WTC11 (cell line): Measurements from ENCODE around the gene HOXB3. TPM values are rescaled to one million over a fixed set of nuclear protein-coding genes. Genes with fewer than 3 reads are reported as not detected.

Experiments used
- ATAC-seq: fragments of 200-7000 bp; cut with Tn5 transposase; 2 replicates; pipeline ENCODE4 v1.10.0; 2021; ENCODE audit warnings: mild to moderate bottlenecking, moderate library complexity
- CTCF ChIA-PET: fragments of 300-600 bp; sonication (Branson Sonifier 250); formaldehyde crosslinking; loops from one replicate; lab custom pipeline; 2021; ENCODE audit warnings: antibody characterized with exemption; lab: Charles Lee
- POLR2A ChIA-PET: fragments of 350-600 bp; sonication (Branson Sonifier 250); formaldehyde crosslinking; loops from one replicate; lab custom pipeline; 2021; ENCODE audit warnings: antibody characterized with exemption; lab: Charles Lee
- DNase-seq: peaks from one replicate; pipeline ENCODE4 v3.0.0; 2021; ENCODE audit warnings: low spot score
- H3K27ac Mint-ChIP-seq: 2 replicates; pipeline ENCODE4 v1.8.0; 2021; ENCODE audit warnings: mixed read lengths
- H3K27me3 Mint-ChIP-seq: 2 replicates; pipeline ENCODE4 v1.8.0; 2021; ENCODE audit warnings: low read depth, mild to moderate bottlenecking, moderate library complexity, mixed read lengths
- H3K36me3 Mint-ChIP-seq: 2 replicates; pipeline ENCODE4 v1.8.0; 2021; ENCODE audit warnings: mixed read lengths
- H3K4me1 Mint-ChIP-seq: 2 replicates; pipeline ENCODE4 v1.8.0; 2022; ENCODE audit warnings: mixed read lengths
- H3K4me3 Mint-ChIP-seq: 2 replicates; pipeline ENCODE4 v1.8.0; 2021; ENCODE audit warnings: mild to moderate bottlenecking, moderate library complexity, mixed read lengths
- H3K9me3 Mint-ChIP-seq: 2 replicates; pipeline ENCODE4 v1.8.0; 2021; ENCODE audit warnings: mixed read lengths
- CREB1 ChIP-seq: sonication (generic); formaldehyde crosslinking; IDR thresholded peaks from 2 replicates; pipeline ENCODE4 v1.8.0; 2023; ENCODE audit warnings: mild to moderate bottlenecking, missing genetic modification reagents
- ELF4 ChIP-seq: sonication (generic); formaldehyde crosslinking; IDR thresholded peaks from 2 replicates; pipeline ENCODE4 v1.8.1; 2022; ENCODE audit warnings: low read depth, mild to moderate bottlenecking, moderate library complexity, missing genetic modification reagents
- KAT7 ChIP-seq: sonication (generic); formaldehyde crosslinking; IDR thresholded peaks from 2 replicates; pipeline ENCODE4 v1.8.1; 2023; ENCODE audit warnings: missing genetic modification reagents, mild to moderate bottlenecking, borderline replicate concordance
- NFATC4 ChIP-seq: fragments of 250-450 bp; sonication (Bioruptor Pico); IDR thresholded peaks from 2 replicates; pipeline ENCODE4 v1.9.0; 2021; ENCODE audit warnings: mild to moderate bottlenecking
- NFE2L1 ChIP-seq: sonication (generic); formaldehyde crosslinking; IDR thresholded peaks from 2 replicates; pipeline ENCODE4 v1.8.1; 2023; ENCODE audit warnings: missing genetic modification reagents
- NR2C2 ChIP-seq: sonication (generic); formaldehyde crosslinking; IDR thresholded peaks from 2 replicates; pipeline ENCODE4 v1.8.0; 2022; ENCODE audit warnings: mild to moderate bottlenecking, missing genetic modification reagents
- total RNA-seq: library from RNA; stranded (reverse); gene quantifications from 3 replicates; pipeline ENCODE4 v1.2.3, GENCODE V29; 2021
- TF ChIP-seq, protein P1 (sequence below): sonication (generic); formaldehyde crosslinking; IDR thresholded peaks from 2 replicates; pipeline ENCODE4 v1.8.1; 2023; ENCODE audit warnings: mild to moderate bottlenecking, missing genetic modification reagents, borderline replicate concordance
- TF ChIP-seq, protein P2 (sequence below): sonication (generic); formaldehyde crosslinking; IDR thresholded peaks from 2 replicates; pipeline ENCODE4 v1.8.1; 2022; ENCODE audit warnings: missing genetic modification reagents, borderline replicate concordance
- TF ChIP-seq, protein P3 (sequence below): sonication (generic); formaldehyde crosslinking; IDR thresholded peaks from 2 replicates; pipeline ENCODE4 v1.8.0; 2022; ENCODE audit warnings: missing genetic modification reagents

HOXB3 gene
- total RNA-seq, 1 experiment from 2014 or later: 0.09 TPM

DNA sequence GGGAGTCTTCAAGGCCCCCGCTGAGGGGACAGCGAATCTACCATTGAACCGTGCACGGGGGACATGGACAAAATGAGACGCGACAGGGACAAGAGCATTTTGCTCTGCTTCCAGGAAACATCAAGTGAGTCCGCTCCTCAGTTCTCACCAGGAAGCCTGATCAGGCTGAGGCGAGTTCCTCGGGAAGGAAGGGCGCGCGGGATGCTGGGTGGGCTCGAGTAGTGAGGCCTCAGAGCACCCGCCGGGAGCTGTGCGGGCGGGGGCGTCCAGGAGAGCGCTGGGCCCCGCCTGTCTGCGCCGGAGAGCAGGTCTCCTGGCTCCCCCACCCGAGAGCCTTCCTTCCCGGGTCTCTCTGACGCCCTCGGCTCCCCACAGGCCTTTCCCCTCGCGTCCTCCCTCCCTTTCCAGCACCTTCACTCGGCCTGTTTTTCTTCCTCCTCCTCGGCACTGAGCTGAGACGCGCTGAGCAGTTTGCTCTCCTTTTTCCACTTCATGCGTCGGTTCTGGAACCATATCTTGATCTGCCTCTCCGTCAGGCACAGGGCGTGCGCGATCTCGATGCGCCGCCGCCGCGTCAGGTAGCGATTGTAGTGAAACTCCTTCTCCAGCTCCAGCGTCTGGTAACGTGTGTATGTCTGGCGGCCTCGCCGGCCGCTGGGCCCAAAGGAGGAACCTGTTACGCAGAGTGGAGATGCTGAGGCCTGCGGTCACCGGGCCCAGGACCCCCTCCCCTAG lies 6.1 kb upstream of the HOXB3 start:
- Mint-ChIP-seq H3K36me3 (peaks cover 2% of the 10 kb centered on the region; the same call in 1 of the 2 replicates), H3K4me3 (peak overlapping the region; percentile 59), H3K9me3 (no peaks in the 10 kb centered on the region), H3K27me3 (peaks cover 100% of the 10 kb centered on the region; the same call in 1 of the 2 replicates), H3K27ac (no peak overlapping the region), H3K4me1 (peaks cover 46% of the 10 kb centered on the region)
- CTCF ChIA-PET: interaction anchor here (0.9 to 1.6 kb wide), 3 partner anchors 14 to 40 kb away, joined by 3 to 4 read pairs (median 3); no protein-coding TSS in a partner anchor
- POLR2A ChIA-PET: interaction anchor here (0.6 kb wide), 1 partner anchor 458 kb away, joined by 3 read pairs; no protein-coding TSS in a partner anchor
- ATAC-seq (no peak), DNase-seq (no peak)
- TF ChIP-seq CREB1 (CRISPR knock-in tag) (no peak), ELF4 (CRISPR knock-in tag) (no peak)

DNA sequence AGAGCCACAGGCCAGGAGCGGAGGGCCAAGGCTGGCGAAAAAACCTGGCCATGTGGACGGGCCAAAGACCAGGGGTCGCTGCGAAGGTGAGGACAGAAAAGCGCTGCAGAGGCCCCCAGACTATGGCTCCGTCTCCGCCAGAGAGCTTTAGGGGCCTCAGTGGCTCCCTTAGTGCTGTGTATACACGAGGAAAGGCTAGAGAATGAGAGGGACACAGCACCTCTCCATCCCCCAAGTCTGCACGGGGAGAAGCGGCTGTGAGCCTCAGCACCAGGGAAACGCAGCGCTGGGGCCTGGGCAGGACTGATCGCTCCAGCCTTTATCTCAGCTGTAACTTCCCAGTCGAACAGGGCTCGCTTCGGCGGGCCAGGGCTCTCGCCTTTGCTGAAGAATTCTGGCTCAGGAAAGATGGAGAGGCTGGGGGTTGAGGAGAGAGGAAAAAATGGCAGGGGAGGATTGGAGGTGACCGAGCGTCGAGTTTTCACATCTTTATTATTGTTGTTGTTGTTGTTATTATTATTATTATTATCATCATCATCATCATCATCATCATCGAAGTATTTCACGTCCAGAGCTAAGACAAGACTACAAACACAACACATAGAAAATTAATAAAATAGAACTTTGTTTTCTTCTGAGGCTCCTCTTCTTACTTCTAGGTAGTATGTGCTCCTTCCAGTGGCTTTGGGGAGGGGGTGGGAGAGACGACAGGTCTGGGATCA lies 5.4 kb upstream of the HOXB3 start:
- Mint-ChIP-seq H3K36me3 (peaks cover 2% of the 10 kb centered on the region; the same call in 1 of the 2 replicates), H3K27me3 (peaks cover 100% of the 10 kb centered on the region; the same call in 1 of the 2 replicates), H3K9me3 (no peaks in the 10 kb centered on the region), H3K4me1 (peaks cover 47% of the 10 kb centered on the region), H3K4me3 (peak overlapping the region; percentile 44), H3K27ac (no peak overlapping the region)
- ChIA-PET CTCF (no interaction called here), POLR2A (no interaction called here)
- DNase-seq (no peak), ATAC-seq (no peak)
- TF ChIP-seq, protein P1, sequence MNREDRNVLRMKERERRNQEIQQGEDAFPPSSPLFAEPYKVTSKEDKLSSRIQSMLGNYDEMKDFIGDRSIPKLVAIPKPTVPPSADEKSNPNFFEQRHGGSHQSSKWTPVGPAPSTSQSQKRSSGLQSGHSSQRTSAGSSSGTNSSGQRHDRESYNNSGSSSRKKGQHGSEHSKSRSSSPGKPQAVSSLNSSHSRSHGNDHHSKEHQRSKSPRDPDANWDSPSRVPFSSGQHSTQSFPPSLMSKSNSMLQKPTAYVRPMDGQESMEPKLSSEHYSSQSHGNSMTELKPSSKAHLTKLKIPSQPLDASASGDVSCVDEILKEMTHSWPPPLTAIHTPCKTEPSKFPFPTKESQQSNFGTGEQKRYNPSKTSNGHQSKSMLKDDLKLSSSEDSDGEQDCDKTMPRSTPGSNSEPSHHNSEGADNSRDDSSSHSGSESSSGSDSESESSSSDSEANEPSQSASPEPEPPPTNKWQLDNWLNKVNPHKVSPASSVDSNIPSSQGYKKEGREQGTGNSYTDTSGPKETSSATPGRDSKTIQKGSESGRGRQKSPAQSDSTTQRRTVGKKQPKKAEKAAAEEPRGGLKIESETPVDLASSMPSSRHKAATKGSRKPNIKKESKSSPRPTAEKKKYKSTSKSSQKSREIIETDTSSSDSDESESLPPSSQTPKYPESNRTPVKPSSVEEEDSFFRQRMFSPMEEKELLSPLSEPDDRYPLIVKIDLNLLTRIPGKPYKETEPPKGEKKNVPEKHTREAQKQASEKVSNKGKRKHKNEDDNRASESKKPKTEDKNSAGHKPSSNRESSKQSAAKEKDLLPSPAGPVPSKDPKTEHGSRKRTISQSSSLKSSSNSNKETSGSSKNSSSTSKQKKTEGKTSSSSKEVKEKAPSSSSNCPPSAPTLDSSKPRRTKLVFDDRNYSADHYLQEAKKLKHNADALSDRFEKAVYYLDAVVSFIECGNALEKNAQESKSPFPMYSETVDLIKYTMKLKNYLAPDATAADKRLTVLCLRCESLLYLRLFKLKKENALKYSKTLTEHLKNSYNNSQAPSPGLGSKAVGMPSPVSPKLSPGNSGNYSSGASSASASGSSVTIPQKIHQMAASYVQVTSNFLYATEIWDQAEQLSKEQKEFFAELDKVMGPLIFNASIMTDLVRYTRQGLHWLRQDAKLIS (CRISPR knock-in tag): no peak
- TF ChIP-seq, protein P2, sequence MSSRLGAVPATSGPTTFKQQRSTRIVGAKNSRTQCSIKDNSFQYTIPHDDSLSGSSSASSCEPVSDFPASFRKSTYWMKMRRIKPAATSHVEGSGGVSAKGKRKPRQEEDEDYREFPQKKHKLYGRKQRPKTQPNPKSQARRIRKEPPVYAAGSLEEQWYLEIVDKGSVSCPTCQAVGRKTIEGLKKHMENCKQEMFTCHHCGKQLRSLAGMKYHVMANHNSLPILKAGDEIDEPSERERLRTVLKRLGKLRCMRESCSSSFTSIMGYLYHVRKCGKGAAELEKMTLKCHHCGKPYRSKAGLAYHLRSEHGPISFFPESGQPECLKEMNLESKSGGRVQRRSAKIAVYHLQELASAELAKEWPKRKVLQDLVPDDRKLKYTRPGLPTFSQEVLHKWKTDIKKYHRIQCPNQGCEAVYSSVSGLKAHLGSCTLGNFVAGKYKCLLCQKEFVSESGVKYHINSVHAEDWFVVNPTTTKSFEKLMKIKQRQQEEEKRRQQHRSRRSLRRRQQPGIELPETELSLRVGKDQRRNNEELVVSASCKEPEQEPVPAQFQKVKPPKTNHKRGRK (CRISPR knock-in tag): no peak
- TF ChIP-seq KAT7: no peak
- TF ChIP-seq NFE2L1 (CRISPR knock-in tag): no peak
- TF ChIP-seq, protein P3, sequence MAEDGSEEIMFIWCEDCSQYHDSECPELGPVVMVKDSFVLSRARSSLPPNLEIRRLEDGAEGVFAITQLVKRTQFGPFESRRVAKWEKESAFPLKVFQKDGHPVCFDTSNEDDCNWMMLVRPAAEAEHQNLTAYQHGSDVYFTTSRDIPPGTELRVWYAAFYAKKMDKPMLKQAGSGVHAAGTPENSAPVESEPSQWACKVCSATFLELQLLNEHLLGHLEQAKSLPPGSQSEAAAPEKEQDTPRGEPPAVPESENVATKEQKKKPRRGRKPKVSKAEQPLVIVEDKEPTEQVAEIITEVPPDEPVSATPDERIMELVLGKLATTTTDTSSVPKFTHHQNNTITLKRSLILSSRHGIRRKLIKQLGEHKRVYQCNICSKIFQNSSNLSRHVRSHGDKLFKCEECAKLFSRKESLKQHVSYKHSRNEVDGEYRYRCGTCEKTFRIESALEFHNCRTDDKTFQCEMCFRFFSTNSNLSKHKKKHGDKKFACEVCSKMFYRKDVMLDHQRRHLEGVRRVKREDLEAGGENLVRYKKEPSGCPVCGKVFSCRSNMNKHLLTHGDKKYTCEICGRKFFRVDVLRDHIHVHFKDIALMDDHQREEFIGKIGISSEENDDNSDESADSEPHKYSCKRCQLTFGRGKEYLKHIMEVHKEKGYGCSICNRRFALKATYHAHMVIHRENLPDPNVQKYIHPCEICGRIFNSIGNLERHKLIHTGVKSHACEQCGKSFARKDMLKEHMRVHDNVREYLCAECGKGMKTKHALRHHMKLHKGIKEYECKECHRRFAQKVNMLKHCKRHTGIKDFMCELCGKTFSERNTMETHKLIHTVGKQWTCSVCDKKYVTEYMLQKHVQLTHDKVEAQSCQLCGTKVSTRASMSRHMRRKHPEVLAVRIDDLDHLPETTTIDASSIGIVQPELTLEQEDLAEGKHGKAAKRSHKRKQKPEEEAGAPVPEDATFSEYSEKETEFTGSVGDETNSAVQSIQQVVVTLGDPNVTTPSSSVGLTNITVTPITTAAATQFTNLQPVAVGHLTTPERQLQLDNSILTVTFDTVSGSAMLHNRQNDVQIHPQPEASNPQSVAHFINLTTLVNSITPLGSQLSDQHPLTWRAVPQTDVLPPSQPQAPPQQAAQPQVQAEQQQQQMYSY (CRISPR knock-in tag): peak; percentile 74
- TF ChIP-seq NFATC4 (CRISPR knock-in tag): no peak
- TF ChIP-seq NR2C2 (CRISPR knock-in tag): no peak
